Stomach smooth muscle (tissue), 2 donors: ENCODE data around the gene SOX3.
A peak's percentile ranks its signal among the peaks of the same experiment; 100 is the strongest.

ENCODE experiments used
- H3K27ac ChIP-seq: one replicate; pipeline ENCODE4 v1.7.0; 2013; ENCODE audit warnings: mild to moderate bottlenecking, low read length, inconsistent platforms
- H3K27me3 ChIP-seq, 2 donors: one replicate each; pipeline ENCODE4 v1.7.0; 2013; ENCODE audit warnings: low read length in 2 of 2; ENCODE audit not compliant: insufficient read depth in 2 of 2, control insufficient read depth in 1 of 2
- H3K36me3 ChIP-seq, 2 donors: one replicate each; pipeline ENCODE4 v1.7.0; 2013; ENCODE audit warnings: low read length in 2 of 2; ENCODE audit not compliant: control insufficient read depth in 2 of 2, insufficient read depth in 2 of 2
- H3K4me1 ChIP-seq: one replicate; pipeline ENCODE4 v1.7.0; 2013; ENCODE audit warnings: low read length; ENCODE audit not compliant: control insufficient read depth, insufficient read depth
- H3K4me3 ChIP-seq, 2 donors: one replicate each; pipeline ENCODE4 v1.7.0; 2013; ENCODE audit warnings: low read length in 2 of 2
- H3K9ac ChIP-seq, 2 donors: one replicate each; pipeline ENCODE4 v1.7.0; 2013; ENCODE audit warnings: low read length in 2 of 2, mild to moderate bottlenecking in 1 of 2
- H3K9me3 ChIP-seq, 2 donors: one replicate each; pipeline ENCODE4 v1.7.0; 2013; ENCODE audit warnings: low read length in 2 of 2; ENCODE audit not compliant: control insufficient read depth in 2 of 2
- donor health status: healthy.
- donor health status: Pancreatic carcinoma.

Gene SOX3

DNA sequence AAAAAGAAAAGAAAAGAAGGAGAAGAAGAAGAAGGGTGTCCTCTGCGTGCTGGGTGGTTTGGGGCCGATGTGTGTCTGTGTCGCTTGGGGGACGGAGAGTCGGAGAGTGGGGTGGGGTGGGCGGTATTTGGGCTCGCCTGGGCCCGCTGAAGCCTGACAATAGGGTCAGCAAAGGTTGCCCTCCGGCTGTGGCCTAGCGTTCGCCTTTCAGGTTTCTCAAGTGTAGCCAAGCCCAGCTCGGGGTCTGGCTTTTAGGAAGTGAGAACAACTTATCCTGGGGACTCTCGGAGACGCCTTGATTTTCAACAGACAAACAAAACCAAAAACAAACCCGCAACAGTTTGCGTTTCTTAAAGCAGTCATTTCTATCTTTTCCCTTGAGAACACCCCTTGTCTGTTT, 4.1 kb upstream of the SOX3 start:
- H3K9me3 ChIP-seq = no peaks in the 10 kb centered on the region
- H3K27ac ChIP-seq = no peak overlapping the region
- peaks cover 14% of the 10 kb centered on the region for H3K4me1 ChIP-seq
- H3K36me3 ChIP-seq = no peaks in the 10 kb centered on the region
- no peak overlapping the region for H3K9ac ChIP-seq
- peaks cover 66 to 67% of the 10 kb centered on the region in 2 donors for H3K27me3 ChIP-seq
- H3K4me3 ChIP-seq = no peak overlapping the region

GRCh38 chrX:140507982-140508305, 3.1 kb upstream of the SOX3 start:
- Histone ChIP-seq H3K27me3 (peaks cover 63 to 69% of the 10 kb centered on the region in 2 donors), H3K4me3 (no peak overlapping the region)

DNA sequence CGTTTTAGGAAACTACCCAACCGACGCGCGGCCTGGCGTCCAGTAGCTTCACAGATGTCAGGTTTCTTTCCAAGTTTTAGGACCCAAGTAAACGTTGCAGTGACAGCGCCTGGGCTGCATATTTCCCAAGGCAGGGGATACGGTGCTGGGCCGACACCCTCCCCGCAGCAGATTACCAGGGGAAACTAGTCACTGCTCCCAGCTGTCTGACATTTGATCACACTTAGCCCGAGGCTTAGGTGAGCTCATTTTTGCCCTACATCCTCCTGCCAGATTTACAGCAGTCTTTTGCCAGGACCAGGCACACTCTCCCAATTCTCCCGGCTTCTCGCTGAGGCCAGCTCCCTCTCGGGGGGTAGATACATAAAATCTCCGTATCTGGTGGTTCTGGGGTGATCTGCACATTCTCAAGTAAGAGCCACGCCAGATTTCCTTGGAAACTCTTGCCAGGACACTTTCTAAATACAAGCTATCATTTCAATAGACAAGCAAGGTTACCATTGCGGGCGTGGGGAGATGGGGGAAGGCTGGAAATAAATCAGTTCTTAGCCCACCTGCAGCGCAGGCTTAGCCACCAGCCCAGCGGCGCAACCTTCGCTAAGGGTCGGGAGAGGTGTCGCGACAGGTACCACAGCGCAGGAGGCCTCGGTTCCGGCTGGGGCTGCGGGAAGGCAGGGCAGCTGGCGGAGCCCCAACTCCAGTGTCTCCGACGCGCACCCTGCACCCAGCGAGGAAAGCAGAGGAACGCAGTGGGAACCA, 2.5 kb upstream of the SOX3 start:
- Histone ChIP-seq H3K27me3 (peaks cover 64 to 74% of the 10 kb centered on the region in 2 donors), H3K9ac (no peak overlapping the region), H3K4me3 (no peak overlapping the region), H3K4me1 (peaks cover 14% of the 10 kb centered on the region), H3K27ac (no peak overlapping the region), H3K36me3 (no peaks in the 10 kb centered on the region), H3K9me3 (no peaks in the 10 kb centered on the region)

More at GRCh38 chrX:140507982-140508305, 3.1 kb upstream of the SOX3 start:
- H3K9ac ChIP-seq = no peak overlapping the region
- no peak overlapping the region for H3K27ac ChIP-seq
- no peaks in the 10 kb centered on the region for H3K36me3 ChIP-seq
- peaks cover 14% of the 10 kb centered on the region for H3K4me1 ChIP-seq
- no peaks in the 10 kb centered on the region for H3K9me3 ChIP-seq

- Histone ChIP-seq H3K27ac (no peak overlapping the region), H3K36me3 (no peaks in the 10 kb centered on the region), H3K9ac (no peak overlapping the region), H3K4me3 (no peak overlapping the region), H3K9me3 (no peaks in the 10 kb centered on the region), H3K27me3 (peaks cover 65 to 79% of the 10 kb centered on the region in 2 donors), H3K4me1 (peaks cover 14% of the 10 kb centered on the region)
Measured at GRCh38 chrX:140505421-140506337, 810 bp upstream of the SOX3 start.

DNA sequence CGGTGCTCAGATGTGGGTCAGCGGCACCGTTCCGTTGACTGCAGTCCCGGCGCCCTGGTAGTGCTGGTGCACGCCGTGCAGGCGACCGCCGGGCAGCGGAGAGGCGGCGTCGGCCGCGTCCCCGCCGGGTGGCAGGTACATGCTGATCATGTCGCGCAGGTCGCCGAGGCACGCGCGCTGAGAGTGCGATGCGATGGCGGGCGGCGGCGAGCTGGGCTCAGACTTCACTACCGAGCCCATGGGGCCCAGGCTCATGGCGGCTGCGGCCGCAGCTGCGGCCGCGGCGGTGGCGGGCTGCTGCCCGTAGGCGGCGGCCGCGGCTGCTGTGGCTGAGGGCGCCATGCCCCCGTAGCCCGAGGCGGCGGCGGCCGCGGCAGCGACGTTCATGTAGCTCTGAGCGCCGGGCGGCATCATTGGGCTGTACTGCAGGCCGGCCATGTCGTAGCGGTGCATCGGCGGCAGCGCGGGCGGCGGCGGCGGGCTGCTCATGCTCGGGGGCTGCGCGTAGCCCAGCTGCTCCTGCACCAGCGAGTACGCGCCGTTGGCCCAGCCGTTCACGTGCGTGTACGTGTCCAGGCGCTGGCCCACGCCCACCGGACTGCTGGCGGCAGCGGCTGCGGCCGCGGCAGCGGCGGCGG, 1.0 kb downstream of the SOX3 start:
- peaks cover 59 to 66% of the 10 kb centered on the region in 2 donors for H3K27me3 ChIP-seq
- H3K9ac ChIP-seq = no peak overlapping the region
- H3K27ac ChIP-seq = no peak overlapping the region

GRCh38 chrX:140503238-140503601, 1.6 kb downstream of the SOX3 start:
- H3K4me3 ChIP-seq = peak overlapping the region in 1 of 2 donors; percentile 44
- H3K27me3 ChIP-seq = peaks cover 55 to 61% of the 10 kb centered on the region in 2 donors
- H3K9me3 ChIP-seq = no peaks in the 10 kb centered on the region
- H3K4me1 ChIP-seq = peaks cover 14% of the 10 kb centered on the region
- no peaks in the 10 kb centered on the region for H3K36me3 ChIP-seq
- no peak overlapping the region for H3K27ac ChIP-seq
- no peak overlapping the region for H3K9ac ChIP-seq

More for the DNA sequence above, 1.0 kb downstream of the SOX3 start:
- peak overlapping the region in 1 of 2 donors; percentile 61 for H3K4me3 ChIP-seq
- H3K36me3 ChIP-seq = no peaks in the 10 kb centered on the region
- no peaks in the 10 kb centered on the region for H3K9me3 ChIP-seq
- H3K4me1 ChIP-seq = peaks cover 14% of the 10 kb centered on the region

GRCh38 chrX:140502491-140503237, 2.2 kb downstream of the SOX3 start:
- no peaks in the 10 kb centered on the region for H3K9me3 ChIP-seq
- no peak overlapping the region for H3K27ac ChIP-seq
- H3K36me3 ChIP-seq = no peaks in the 10 kb centered on the region
- peak overlapping the region in 1 of 2 donors; percentile 44 for H3K4me3 ChIP-seq
- H3K27me3 ChIP-seq = peaks cover 53 to 56% of the 10 kb centered on the region in 2 donors
- no peak overlapping the region for H3K9ac ChIP-seq
- H3K4me1 ChIP-seq = peaks cover 14% of the 10 kb centered on the region

DNA sequence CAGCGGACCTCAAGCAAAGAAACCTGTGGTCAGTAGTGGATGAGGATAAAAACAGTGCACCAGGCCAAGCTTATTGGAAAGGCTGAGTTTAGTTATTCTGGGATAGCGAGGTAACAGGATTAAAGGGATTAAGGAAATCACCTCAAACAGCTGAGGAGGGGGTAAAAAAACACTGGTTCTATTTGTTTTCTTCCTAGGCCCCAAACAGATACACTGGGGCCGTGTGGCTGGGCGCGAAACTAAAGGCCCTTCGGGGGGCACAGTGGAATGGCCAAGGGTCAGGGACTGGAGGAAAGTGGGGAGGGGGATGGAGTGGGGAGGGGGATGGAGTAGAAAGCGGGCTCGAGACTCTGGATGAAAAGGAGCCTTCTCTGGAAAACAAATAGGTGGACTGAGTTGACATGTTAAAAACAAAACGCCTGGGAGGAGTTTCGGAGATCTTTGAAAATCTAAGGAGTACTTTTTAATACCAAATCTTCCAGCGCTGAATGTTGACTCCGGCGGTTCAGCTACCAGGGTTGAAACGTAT, 2.9 kb downstream of the SOX3 start:
- H3K4me1 ChIP-seq = peaks cover 11% of the 10 kb centered on the region
- H3K27ac ChIP-seq = no peak overlapping the region
- no peaks in the 10 kb centered on the region for H3K9me3 ChIP-seq
- no peak overlapping the region for H3K9ac ChIP-seq
- H3K27me3 ChIP-seq = peaks cover 49% of the 10 kb centered on the region in 2 donors
- no peaks in the 10 kb centered on the region for H3K36me3 ChIP-seq
- H3K4me3 ChIP-seq = no peak overlapping the region

DNA sequence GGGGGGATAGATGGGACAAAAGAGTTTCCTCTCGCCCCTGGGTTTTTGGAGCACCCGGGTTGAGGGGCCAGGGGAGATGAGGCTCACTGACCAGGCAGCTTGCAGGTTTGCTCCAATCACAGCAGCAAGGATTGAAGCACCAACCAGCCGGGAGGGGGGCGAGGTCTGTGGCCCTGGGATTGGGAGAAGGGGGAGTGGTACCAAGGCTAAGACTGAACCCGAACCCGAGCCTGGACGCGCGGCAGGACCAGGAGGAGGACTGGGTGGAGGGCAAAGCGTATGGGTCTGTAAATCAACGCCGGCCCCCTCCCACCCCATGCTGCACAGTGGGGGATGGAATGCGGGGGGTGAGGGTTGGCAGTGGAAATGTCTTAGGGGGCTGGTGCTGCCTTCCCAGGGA, 3.5 kb downstream of the SOX3 start:
- no peak overlapping the region for H3K27ac ChIP-seq
- H3K27me3 ChIP-seq = peaks cover 42 to 43% of the 10 kb centered on the region in 2 donors

GRCh38 chrX:140500441-140500840, 4.4 kb downstream of the SOX3 start:
- H3K9me3 ChIP-seq = no peaks in the 10 kb centered on the region
- no peak overlapping the region for H3K9ac ChIP-seq
- peaks cover 33 to 38% of the 10 kb centered on the region in 2 donors for H3K27me3 ChIP-seq
- H3K4me1 ChIP-seq = peaks cover 7% of the 10 kb centered on the region
- H3K36me3 ChIP-seq = no peaks in the 10 kb centered on the region
- no peak overlapping the region for H3K27ac ChIP-seq
- no peak overlapping the region for H3K4me3 ChIP-seq

More for the DNA sequence above, 3.5 kb downstream of the SOX3 start:
- no peaks in the 10 kb centered on the region for H3K9me3 ChIP-seq
- H3K4me1 ChIP-seq = peaks cover 11% of the 10 kb centered on the region
- H3K9ac ChIP-seq = no peak overlapping the region
- H3K4me3 ChIP-seq = no peak overlapping the region
- H3K36me3 ChIP-seq = no peaks in the 10 kb centered on the region
